Hepatocyte (in vitro differentiated cells): Measurements from ENCODE around the gene LRRC75B.

ENCODE experiments used
- CTCF ChIP-seq: fragments of 200-600 bp; sonication (generic); IDR thresholded peaks from 2 replicates; pipeline ENCODE4 v1.5.1; 2016; ENCODE audit warnings: antibody characterized with exemption, mild to moderate bottlenecking; ENCODE audit not compliant: poor library complexity
- EZH2 ChIP-seq: fragments of 200-600 bp; sonication (generic); IDR thresholded peaks from 2 replicates; pipeline ENCODE4 v1.6.1; 2016; ENCODE audit warnings: antibody characterized with exemption, mild to moderate bottlenecking, borderline replicate concordance
- EZH2phosphoT487 ChIP-seq: fragments of 200-600 bp; sonication (generic); IDR thresholded peaks from one replicate; pipeline ENCODE4 v1.6.1; 2018; ENCODE audit warnings: antibody characterized with exemption, mild to moderate bottlenecking, low read depth, moderate library complexity; ENCODE audit not compliant: unreplicated experiment, severe bottlenecking

GRCh38 chr22:24550028-24550901 lies 42.6 kb downstream of the LRRC75B start:
- TF ChIP-seq CTCF (no peak), EZH2 (no peak), EZH2phosphoT487 (no peak)
